ENCODE measurements around the gene SLC24A1.

Gene SLC24A1

DNA sequence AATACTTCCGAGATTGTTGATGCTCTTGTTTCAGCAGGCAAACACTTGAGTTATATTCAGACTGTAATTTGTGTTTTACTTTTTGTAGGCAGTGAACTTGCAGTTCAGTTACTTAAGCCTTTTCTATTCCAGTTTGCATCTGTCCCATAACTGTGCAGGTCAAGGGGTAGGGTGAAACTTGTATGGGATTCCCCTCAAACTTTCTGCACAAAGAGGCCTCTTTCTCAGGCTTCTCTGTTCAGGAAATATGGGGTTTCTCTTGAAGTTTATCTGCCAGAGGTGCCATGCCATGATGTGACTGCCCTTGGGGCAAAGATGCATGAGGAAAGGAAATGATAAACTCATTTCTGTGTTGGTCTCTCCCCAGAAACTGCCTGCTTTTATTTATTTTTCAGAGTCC lies 66.7 kb downstream of the SLC24A1 start:
- DNase-seq (ENCODE audit: insufficient read length, low spot score) (no peak), FAIRE-seq (no peak)
- TF ChIP-seq, protein P1, sequence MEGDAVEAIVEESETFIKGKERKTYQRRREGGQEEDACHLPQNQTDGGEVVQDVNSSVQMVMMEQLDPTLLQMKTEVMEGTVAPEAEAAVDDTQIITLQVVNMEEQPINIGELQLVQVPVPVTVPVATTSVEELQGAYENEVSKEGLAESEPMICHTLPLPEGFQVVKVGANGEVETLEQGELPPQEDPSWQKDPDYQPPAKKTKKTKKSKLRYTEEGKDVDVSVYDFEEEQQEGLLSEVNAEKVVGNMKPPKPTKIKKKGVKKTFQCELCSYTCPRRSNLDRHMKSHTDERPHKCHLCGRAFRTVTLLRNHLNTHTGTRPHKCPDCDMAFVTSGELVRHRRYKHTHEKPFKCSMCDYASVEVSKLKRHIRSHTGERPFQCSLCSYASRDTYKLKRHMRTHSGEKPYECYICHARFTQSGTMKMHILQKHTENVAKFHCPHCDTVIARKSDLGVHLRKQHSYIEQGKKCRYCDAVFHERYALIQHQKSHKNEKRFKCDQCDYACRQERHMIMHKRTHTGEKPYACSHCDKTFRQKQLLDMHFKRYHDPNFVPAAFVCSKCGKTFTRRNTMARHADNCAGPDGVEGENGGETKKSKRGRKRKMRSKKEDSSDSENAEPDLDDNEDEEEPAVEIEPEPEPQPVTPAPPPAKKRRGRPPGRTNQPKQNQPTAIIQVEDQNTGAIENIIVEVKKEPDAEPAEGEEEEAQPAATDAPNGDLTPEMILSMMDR (IDR thresholded peaks at IDR 0.05; ENCODE audit: insufficient read depth, missing control alignments), result no peak

DNA sequence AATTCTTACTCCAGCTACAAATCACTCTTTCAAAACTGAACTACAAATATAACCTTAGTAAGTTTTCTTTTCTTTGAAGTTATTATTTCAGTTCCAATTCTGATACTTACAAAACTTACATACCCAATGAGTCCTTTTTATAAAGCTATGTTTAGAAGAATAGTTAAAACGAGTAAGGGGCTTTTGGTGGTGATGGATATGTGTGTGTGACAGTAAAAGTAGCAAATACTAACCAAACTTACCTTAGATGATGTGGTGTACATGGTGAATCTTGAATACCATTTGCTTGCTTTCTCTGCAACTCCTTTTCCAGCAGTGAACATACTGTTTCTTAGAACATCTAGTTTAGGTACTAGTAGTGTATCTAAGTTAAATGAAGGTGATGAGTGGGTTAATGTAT lies 68.4 kb downstream of the SLC24A1 start:
- TF ChIP-seq, protein P1 (IDR thresholded peaks at IDR 0.05; ENCODE audit: insufficient read depth, missing control alignments), result no peak
- no peak for DNase-seq (ENCODE audit: insufficient read length, low spot score)
- FAIRE-seq, result no peak

DNA sequence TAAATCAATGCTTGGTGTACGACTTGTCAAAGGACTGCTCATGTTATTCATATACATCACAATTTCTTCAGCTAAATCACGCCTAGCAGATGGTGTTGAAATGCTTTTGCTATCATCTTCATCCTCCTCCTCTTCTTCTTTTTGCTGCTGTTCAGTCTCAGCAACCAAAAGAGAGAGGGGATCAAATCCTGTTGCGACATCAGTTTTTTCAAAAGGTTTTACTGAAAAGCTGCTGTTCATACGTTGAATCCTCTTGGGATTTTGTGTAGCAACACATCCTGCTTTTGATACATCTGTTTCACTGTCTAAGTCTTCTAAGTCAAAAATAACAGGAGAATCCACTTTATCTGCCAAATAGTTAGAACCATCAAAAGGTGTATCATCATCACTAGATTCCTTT lies 69.0 kb downstream of the SLC24A1 start:
- TF ChIP-seq, protein P1 (IDR thresholded peaks at IDR 0.05; ENCODE audit: insufficient read depth, missing control alignments), result no peak
- no peak for DNase-seq (ENCODE audit: insufficient read length, low spot score)
- FAIRE-seq, result no peak

DNA sequence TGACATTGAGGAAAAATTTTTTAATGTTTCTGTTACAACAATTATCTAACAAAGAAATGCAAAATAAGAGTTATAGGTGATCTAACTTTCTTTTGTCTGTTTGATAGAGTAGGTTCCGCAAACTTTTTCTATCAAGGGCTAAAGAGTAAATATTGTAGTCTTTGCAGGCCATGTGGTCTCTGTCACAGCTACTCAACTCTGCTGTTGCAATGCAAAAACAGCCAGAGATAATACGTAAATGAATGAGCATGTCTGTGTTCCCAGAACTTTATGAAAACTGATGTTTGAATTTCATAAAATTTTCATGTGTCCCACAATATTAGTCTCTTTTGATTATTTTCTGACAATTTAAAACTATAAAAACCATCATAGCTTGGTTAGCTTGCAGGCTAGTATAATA lies 73.3 kb downstream of the SLC24A1 start:
- DNase-seq (ENCODE audit: insufficient read length, low spot score) (no peak), FAIRE-seq (no peak)
- TF ChIP-seq, protein P1 (IDR thresholded peaks at IDR 0.05; ENCODE audit: insufficient read depth, missing control alignments), result no peak
